Hepatocyte (in vitro differentiated cells): ENCODE measurements around the gene DNTT. TPM values are rescaled to one million over a fixed set of nuclear protein-coding genes. Genes with fewer than 3 reads are reported as not detected.

Source experiments
- DNase-seq: peaks from one replicate; pipeline ENCODE4 v3.0.0-alpha.2; 2016; ENCODE audit warnings: low spot score
- H2AFZ ChIP-seq: fragments of 200-600 bp; sonication (generic); 2 replicates; pipeline ENCODE4 v1.6.0; 2016; ENCODE audit warnings: antibody characterized with exemption, mild to moderate bottlenecking
- H3K27ac ChIP-seq: fragments of 200-600 bp; sonication (generic); 2 replicates; pipeline ENCODE4 v1.5.1; 2016; ENCODE audit warnings: mild to moderate bottlenecking
- H3K27me3 ChIP-seq: fragments of 200-600 bp; sonication (generic); 2 replicates; pipeline ENCODE4 v1.6.1; 2016
- H3K36me3 ChIP-seq: fragments of 200-600 bp; sonication (generic); replicated peaks from 2 replicates; pipeline ENCODE4 v1.5.1; 2016; ENCODE audit warnings: low read depth; ENCODE audit not compliant: insufficient read depth
- H3K4me1 ChIP-seq: fragments of 200-600 bp; sonication (generic); 2 replicates; pipeline ENCODE4 v1.5.1; 2016; ENCODE audit warnings: mild to moderate bottlenecking, moderate library complexity; ENCODE audit not compliant: insufficient read depth
- H3K4me2 ChIP-seq: fragments of 200-600 bp; sonication (generic); 2 replicates; pipeline ENCODE4 v1.6.0; 2016
- H3K4me3 ChIP-seq: fragments of 200-600 bp; sonication (generic); 2 replicates; pipeline ENCODE4 v1.5.1; 2016; ENCODE audit warnings: mild to moderate bottlenecking
- H3K79me2 ChIP-seq: fragments of 200-600 bp; sonication (generic); 2 replicates; pipeline ENCODE4 v1.6.0; 2017; ENCODE audit warnings: mild to moderate bottlenecking
- H3K9me2 ChIP-seq: fragments of 200-600 bp; sonication (generic); replicated peaks from 2 replicates; pipeline ENCODE4 v1.6.0; 2017; ENCODE audit warnings: mild to moderate bottlenecking; ENCODE audit not compliant: insufficient read depth
- H3K9me3 ChIP-seq: fragments of 200-600 bp; sonication (generic); 2 replicates; pipeline ENCODE4 v1.5.1; 2016; ENCODE audit warnings: low read depth, mild to moderate bottlenecking
- H4K20me1 ChIP-seq: fragments of 200-600 bp; sonication (generic); 2 replicates; pipeline ENCODE4 v1.6.0; 2016; ENCODE audit warnings: mild to moderate bottlenecking; ENCODE audit not compliant: insufficient read depth, poor library complexity, severe bottlenecking
- EZH2 ChIP-seq: fragments of 200-600 bp; sonication (generic); IDR thresholded peaks from 2 replicates; pipeline ENCODE4 v1.6.1; 2016; ENCODE audit warnings: antibody characterized with exemption, mild to moderate bottlenecking, borderline replicate concordance
- EZH2phosphoT487 ChIP-seq: fragments of 200-600 bp; sonication (generic); IDR thresholded peaks from one replicate; pipeline ENCODE4 v1.6.1; 2018; ENCODE audit warnings: antibody characterized with exemption, mild to moderate bottlenecking, low read depth, moderate library complexity; ENCODE audit not compliant: unreplicated experiment, severe bottlenecking
- WGBS: methylation state at CpG from one replicate; pipeline ENCODE4 v1.1.6; 2016; ENCODE audit warnings: low lambda C conversion rate; ENCODE audit errors: missing lambda C conversion rate; 5-methylcytosine and 5-hydroxymethylcytosine counted together
- polyA plus RNA-seq: library from polyadenylated mRNA; unstranded; fragments of >200 nt; fragmentation: Nextera tagmentation; extraction: Ambion mirVana; gene quantifications from 2 replicates; pipeline ENCODE4 v1.2.1, GENCODE V29; 2016
- total RNA-seq: library from RNA; depleted of rRNA; stranded (reverse); fragments of >200 nt; gene quantifications from 2 replicates; pipeline ENCODE4 v1.2.3, GENCODE V29; 2014
- TF ChIP-seq, protein P1 (sequence below): fragments of 200-600 bp; sonication (generic); IDR thresholded peaks from 2 replicates; pipeline ENCODE4 v1.5.1; 2016; ENCODE audit warnings: antibody characterized with exemption, mild to moderate bottlenecking; ENCODE audit not compliant: poor library complexity

DNTT gene
- total and polyA plus RNA-seq, 2 experiments from 2014 or later: 0.10 TPM; not detected in 1

GRCh38 chr10:96345222-96345621 lies 41.0 kb downstream of the DNTT start:
- Histone ChIP-seq H3K27ac (no peak overlapping the region), H3K4me1 (no peaks in the 10 kb centered on the region), H2AFZ (no peak overlapping the region), H4K20me1 (no peaks in the 10 kb centered on the region), H3K79me2 (no peaks in the 10 kb centered on the region), H3K9me3 (no peaks in the 10 kb centered on the region), H3K36me3 (no peaks in the 10 kb centered on the region), H3K9me2 (no peaks in the 10 kb centered on the region), H3K4me3 (no peak overlapping the region), H3K4me2 (no peak overlapping the region), H3K27me3 (no peaks in the 10 kb centered on the region)
- DNase-seq: no peak
- TF ChIP-seq, protein P1, sequence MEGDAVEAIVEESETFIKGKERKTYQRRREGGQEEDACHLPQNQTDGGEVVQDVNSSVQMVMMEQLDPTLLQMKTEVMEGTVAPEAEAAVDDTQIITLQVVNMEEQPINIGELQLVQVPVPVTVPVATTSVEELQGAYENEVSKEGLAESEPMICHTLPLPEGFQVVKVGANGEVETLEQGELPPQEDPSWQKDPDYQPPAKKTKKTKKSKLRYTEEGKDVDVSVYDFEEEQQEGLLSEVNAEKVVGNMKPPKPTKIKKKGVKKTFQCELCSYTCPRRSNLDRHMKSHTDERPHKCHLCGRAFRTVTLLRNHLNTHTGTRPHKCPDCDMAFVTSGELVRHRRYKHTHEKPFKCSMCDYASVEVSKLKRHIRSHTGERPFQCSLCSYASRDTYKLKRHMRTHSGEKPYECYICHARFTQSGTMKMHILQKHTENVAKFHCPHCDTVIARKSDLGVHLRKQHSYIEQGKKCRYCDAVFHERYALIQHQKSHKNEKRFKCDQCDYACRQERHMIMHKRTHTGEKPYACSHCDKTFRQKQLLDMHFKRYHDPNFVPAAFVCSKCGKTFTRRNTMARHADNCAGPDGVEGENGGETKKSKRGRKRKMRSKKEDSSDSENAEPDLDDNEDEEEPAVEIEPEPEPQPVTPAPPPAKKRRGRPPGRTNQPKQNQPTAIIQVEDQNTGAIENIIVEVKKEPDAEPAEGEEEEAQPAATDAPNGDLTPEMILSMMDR: no peak
- TF ChIP-seq EZH2 (no peak), EZH2phosphoT487 (no peak)
- WGBS: 60% methylated on average over 2 of the region's 2 CpGs

- WGBS: 85% methylated on average over 1 of the region's 1 CpG
- DNase-seq: no peak
- Histone ChIP-seq H2AFZ (no peak overlapping the region), H3K27ac (no peak overlapping the region), H3K9me3 (no peaks in the 10 kb centered on the region), H3K36me3 (no peaks in the 10 kb centered on the region), H3K4me2 (no peak overlapping the region), H3K4me1 (no peaks in the 10 kb centered on the region), H3K9me2 (no peaks in the 10 kb centered on the region), H4K20me1 (no peaks in the 10 kb centered on the region), H3K27me3 (no peaks in the 10 kb centered on the region), H3K79me2 (no peaks in the 10 kb centered on the region), H3K4me3 (no peak overlapping the region)
- TF ChIP-seq, protein P1: no peak
- TF ChIP-seq EZH2 (no peak), EZH2phosphoT487 (no peak)
Measured at GRCh38 chr10:96346295-96346694, 42.1 kb downstream of the DNTT start.

GRCh38 chr10:96352027-96352426 lies 47.8 kb downstream of the DNTT start:
- H3K4me3 ChIP-seq: no peak overlapping the region
- H3K9me3 ChIP-seq: no peaks in the 10 kb centered on the region
- H3K27me3 ChIP-seq: no peaks in the 10 kb centered on the region
- TF ChIP-seq, protein P1: no peak
- TF ChIP-seq EZH2: no peak
- no peak for TF ChIP-seq EZH2phosphoT487
- no peak overlapping the region for H2AFZ ChIP-seq
- no peaks in the 10 kb centered on the region for H3K36me3 ChIP-seq
- H4K20me1 ChIP-seq: no peaks in the 10 kb centered on the region
- H3K9me2 ChIP-seq: no peaks in the 10 kb centered on the region
- H3K79me2 ChIP-seq: no peaks in the 10 kb centered on the region
- peak overlapping the region; percentile 67 for H3K27ac ChIP-seq
- no peak overlapping the region for H3K4me2 ChIP-seq
- peaks cover 8% of the 10 kb centered on the region for H3K4me1 ChIP-seq
- no peak for DNase-seq

DNA sequence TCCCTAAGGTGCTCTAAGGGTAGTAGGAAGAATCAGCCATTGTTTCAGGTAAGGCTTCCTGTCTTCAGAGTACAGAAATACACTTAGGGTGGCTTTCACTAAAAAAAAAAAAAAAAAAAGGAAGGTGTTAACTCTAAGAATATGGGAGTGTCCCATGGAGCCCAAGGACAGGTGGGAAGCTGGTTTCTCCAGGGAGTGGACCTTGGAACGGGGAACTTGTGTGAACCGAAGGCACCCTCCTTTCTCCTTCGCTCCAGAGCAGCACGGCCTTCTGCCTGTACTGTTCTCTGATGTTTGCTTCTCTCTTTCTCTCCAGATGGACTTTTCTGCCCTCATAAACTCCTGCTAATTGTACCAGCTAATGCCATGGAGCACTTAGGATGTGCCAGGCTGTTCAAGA lies 48.3 kb downstream of the DNTT start:
- no peaks in the 10 kb centered on the region for H3K36me3 ChIP-seq
- no peaks in the 10 kb centered on the region for H3K79me2 ChIP-seq
- peak; percentile 64 for DNase-seq
- H3K4me1 ChIP-seq: peaks cover 8% of the 10 kb centered on the region
- H3K9me3 ChIP-seq: no peaks in the 10 kb centered on the region
- H3K27ac ChIP-seq: peak overlapping the region; percentile 67
- H2AFZ ChIP-seq: no peak overlapping the region
- H3K27me3 ChIP-seq: no peaks in the 10 kb centered on the region
- no peaks in the 10 kb centered on the region for H3K9me2 ChIP-seq
- no peaks in the 10 kb centered on the region for H4K20me1 ChIP-seq
- no peak overlapping the region for H3K4me3 ChIP-seq
- H3K4me2 ChIP-seq: peak overlapping the region; percentile 58
- 53% methylated on average over 4 of the region's 4 CpGs for WGBS
- TF ChIP-seq EZH2phosphoT487 (no peak), EZH2 (no peak)
- TF ChIP-seq, protein P1: no peak
